Activated T-helper 9 cell treated with anti-CD3 and anti-CD28 coated beads, Interleukin-2, amount 50 U/mL, for 16 hours (primary cell): ENCODE measurements around the gene VPREB1.
"Not testable (repeated sequence)": the region's sequence is repeated elsewhere in the genome, so short reads cannot be mapped to it uniquely, and the experiment has no call there.

Source experiments
- DNase-seq: peaks from one replicate; pipeline ENCODE4 v3.0.0-alpha.2; 2020; ENCODE audit warnings: low read depth

The VPREB1 gene

GRCh38 chr22:22244316-22245250, at the start of gene VPREB1:
Gene VPREB1, plus strand, starts transcription at chr22:22244786. Its CDS starts 28 bp downstream, at chr22:22244814.
- DNase-seq: no peak

- DNase-seq: no peak
Measured at GRCh38 chr22:22194931-22195264, 49.7 kb upstream of the VPREB1 start.

GRCh38 chr22:22195265-22196017, 49.1 kb upstream of the VPREB1 start:
- peak; percentile 67 for DNase-seq

- no peak for DNase-seq
Measured at GRCh38 chr22:22196018-22196533, 48.5 kb upstream of the VPREB1 start.

- DNase-seq: no peak
Measured at GRCh38 chr22:22196833-22197477, 47.6 kb upstream of the VPREB1 start.

- no peak for DNase-seq
Measured at GRCh38 chr22:22197993-22198402, 46.6 kb upstream of the VPREB1 start.

- DNase-seq: no peak
Measured at GRCh38 chr22:22198751-22199150, 45.8 kb upstream of the VPREB1 start.

GRCh38 chr22:22199634-22200033, 45.0 kb upstream of the VPREB1 start:
- DNase-seq: no peak

GRCh38 chr22:22200569-22201184, 43.9 kb upstream of the VPREB1 start:
- no peak for DNase-seq

GRCh38 chr22:22201185-22201929, 43.2 kb upstream of the VPREB1 start:
- peak; percentile 23 for DNase-seq

- no peak for DNase-seq
Measured at GRCh38 chr22:22201930-22202343, 42.6 kb upstream of the VPREB1 start.

- no peak for DNase-seq
Measured at GRCh38 chr22:22203048-22203971, 41.3 kb upstream of the VPREB1 start.

- peak; percentile 64 for DNase-seq
Measured at GRCh38 chr22:22207845-22208564, 36.6 kb upstream of the VPREB1 start.

GRCh38 chr22:22208652-22209051, 35.9 kb upstream of the VPREB1 start:
- DNase-seq: no peak

GRCh38 chr22:22209080-22209640, 35.4 kb upstream of the VPREB1 start:
- DNase-seq: not testable (repeated sequence)

- peak; percentile 36 for DNase-seq
Measured at GRCh38 chr22:22210375-22210774, 34.2 kb upstream of the VPREB1 start.

- no peak for DNase-seq
Measured at GRCh38 chr22:22210889-22211833, 33.4 kb upstream of the VPREB1 start.

GRCh38 chr22:22213231-22213630, 31.4 kb upstream of the VPREB1 start:
- no peak for DNase-seq
